GM21526 (cell line): ENCODE data around the gene HRH3.

Experiments used
- ATAC-seq: cut with Tn5 transposase; IDR thresholded peaks from one replicate; pipeline ENCODE4 v1.9.1; 2021; ENCODE audit warnings: moderate library complexity; ENCODE audit not compliant: unreplicated experiment, low FRiP score

The HRH3 gene

DNA sequence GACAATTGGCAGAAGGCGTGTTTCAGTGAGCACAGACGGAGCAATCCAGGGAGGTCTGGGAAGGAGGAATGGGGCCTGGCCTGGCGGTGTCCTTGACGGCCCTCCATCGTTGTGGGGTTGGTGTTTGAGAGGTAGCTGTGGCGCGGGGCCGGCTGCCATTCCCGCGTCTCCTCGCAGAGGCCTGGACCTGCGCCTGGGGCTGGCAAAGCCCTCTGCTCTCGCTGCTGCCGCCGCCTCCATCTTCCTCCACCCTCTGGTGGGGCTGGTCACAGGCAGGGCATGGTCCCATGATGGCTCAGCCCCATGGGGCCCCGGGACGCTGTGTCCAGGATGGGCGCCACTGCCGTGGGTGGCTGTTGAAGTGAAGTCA lies 25.8 kb upstream of the HRH3 start:
- ATAC-seq: no peak

GRCh38 chr20:62244644-62245108 lies 24.6 kb upstream of the HRH3 start:
- ATAC-seq: no peak

DNA sequence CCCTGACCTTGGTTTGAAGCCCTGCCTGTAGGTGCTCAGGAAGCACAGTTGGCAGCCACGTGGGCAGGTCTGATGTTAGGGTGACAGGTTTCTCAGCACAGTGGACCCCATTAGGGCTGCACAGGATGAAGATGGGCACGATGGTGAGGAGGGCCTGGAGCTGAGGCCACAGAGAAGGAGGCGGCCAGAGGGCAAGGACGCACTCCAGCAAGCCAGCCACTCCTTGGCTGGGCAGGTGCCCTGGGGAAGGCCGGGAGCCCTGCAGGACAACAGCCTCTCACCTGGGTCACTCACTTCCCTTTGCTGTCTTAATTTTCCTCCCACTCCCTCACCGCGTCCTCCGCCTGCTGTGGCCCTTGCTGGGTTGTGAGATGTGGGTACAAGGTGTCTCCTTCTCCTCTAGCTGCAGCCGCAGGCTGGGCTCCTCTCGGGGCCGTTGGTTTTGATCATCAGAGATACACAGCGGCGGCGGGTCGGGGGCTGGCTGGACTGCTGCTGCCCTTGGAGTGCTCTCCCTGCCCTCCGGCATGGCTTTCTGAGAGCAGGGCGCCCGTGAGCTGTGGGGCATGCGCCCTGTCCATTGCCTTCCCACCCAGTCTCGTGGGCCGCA lies 23.9 kb upstream of the HRH3 start:
- ATAC-seq: no peak

GRCh38 chr20:62243106-62243505 lies 23.0 kb upstream of the HRH3 start:
- no peak for ATAC-seq

DNA sequence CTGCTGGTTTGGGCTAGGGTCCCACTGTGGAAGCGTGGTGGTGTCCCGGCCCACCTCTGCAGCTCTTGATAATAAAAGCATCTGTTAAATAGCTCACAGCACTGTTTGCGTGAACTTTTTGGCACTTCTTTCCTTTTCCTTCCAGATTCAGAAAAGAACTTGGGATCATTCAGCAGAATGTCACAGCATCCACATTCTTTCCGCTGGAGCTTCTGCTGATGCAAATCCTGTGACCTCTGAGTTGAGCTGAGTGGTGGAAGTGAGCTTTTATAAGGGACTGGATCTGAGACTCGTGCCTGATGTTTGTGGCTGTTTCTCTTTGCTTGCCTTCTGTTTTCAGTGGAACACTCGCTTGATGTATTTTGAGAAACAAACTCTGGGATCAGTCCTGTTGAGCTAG lies 22.1 kb upstream of the HRH3 start:
- ATAC-seq: no peak

- ATAC-seq: no peak
Measured at GRCh38 chr20:62241506-62241905, 21.4 kb upstream of the HRH3 start.

DNA sequence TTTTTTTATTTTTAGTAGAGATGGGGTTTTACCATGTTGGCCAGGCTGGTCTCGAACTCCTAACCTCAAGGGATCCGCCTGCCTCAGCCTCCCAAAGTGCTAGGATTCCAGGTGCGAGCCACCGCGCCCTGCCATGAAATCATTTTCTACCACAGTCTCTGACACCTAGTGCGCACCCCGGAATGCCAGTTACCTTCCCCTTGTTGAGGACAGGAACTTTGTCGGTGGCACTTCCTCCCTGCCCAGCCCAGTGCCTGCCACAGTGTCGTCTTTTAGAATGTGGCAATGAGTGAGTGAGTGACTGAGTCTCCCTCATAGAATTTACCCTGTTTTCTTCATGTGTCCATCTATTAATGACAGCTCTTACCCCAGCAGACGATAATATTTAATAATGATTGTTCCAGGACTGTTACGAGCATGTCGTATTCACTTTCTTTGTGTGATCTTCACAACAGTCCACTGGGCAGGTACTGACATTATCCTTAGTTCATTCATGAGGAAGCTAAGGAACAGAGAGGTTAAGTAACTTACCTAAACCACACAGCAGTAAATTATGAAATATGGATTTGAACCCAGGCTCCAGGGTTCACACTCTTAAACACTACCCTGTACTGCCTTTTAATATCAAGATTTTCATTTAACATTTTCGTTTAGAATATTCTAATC lies 20.1 kb upstream of the HRH3 start:
- no peak for ATAC-seq

GRCh38 chr20:62239278-62239879 lies 19.3 kb upstream of the HRH3 start:
- no peak for ATAC-seq

- ATAC-seq: no peak
Measured at GRCh38 chr20:62238569-62239277, 18.6 kb upstream of the HRH3 start.

DNA sequence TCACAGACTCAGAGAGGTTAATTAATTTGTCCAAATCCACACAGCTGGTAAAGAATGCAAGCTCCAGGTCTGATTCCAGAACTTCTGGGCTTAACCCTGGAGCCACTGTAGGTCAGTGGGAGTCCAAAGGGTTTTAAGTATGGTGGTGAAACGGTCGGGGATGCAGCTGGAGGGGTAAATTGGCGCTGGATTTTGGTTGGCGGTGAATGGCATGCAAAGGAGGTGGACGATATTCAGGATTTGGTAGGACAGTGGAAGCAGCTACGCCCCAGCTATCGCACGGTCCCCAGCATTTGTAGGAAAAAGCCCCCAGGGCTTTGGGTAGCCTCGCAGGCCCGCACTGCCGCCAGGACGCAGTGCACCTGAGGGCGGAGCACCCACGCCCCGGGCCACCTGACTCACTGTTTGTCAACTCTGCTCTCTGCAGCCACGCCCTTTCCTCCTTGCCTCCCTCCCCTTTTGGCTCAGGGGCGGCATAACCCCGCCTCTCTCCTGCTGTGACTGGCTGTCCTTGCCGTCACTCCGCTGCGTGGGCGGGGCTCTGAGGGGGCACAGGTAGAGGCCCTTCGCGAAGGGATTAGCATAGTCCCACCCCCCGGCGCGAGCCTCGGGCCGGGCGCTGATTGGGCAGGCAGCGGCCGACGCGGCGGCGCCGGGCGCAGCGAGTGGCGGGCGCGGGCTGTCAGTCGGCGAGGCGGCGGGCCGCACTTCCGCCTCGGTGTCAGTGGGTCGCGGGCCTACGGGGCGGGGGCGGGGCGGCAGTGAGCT lies 17.9 kb upstream of the HRH3 start, which contains the start of gene OSBPL2:
OSBPL2 (plus strand) TSS at position 721 of the 768 bp plus-strand sequence. CDS start 17,664 bp downstream, outside the sequence.
- peak; percentile 94 for ATAC-seq

GRCh38 chr20:62237514-62237800 lies 17.4 kb upstream of the HRH3 start:
- ATAC-seq: no peak

GRCh38 chr20:62236766-62237513 lies 16.9 kb upstream of the HRH3 start:
- no peak for ATAC-seq

DNA sequence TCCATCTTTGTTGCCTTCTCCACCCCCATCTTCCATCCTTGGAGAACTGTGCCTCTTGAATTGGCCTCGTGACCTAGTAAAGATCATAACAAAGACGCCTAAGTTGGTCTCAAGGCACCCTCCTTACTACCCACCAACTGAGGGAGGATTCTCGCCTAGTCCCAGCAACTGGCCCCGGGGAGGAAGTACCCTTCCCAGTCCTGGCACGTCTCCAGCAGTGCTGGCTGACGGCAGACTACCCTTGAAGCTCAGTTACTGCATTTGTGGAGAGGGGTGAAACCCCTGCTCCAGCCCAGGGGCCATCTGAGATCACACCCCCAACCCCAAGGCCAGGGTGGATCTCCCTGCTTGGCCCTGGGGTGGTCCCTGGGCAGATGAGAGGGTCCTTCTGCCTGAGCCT lies 16.1 kb upstream of the HRH3 start:
- ATAC-seq: no peak

- ATAC-seq: no peak
Measured at GRCh38 chr20:62235777-62236157, 15.7 kb upstream of the HRH3 start.

GRCh38 chr20:62235001-62235776 lies 15.1 kb upstream of the HRH3 start:
- ATAC-seq: no peak

DNA sequence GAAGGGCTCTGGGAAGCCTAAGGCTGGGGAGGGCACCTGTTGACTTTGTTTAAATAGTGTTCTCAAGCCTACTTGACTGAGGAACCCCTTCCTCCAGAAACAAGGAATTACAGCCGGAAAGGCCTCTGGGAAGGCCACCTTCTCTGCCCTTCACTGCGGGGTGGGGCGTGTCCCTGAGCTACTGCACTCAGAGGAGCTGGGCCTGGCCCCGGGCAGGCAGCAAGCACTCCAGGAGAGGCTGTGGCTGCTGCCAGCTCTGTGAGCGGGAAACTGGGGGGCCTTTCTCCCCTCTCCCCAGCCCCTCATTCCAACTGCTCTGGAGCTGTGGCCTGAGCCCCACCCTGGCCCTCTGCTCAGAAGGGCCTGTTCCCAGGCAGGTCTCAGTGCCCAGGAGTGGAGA lies 14.3 kb upstream of the HRH3 start:
- no peak for ATAC-seq

DNA sequence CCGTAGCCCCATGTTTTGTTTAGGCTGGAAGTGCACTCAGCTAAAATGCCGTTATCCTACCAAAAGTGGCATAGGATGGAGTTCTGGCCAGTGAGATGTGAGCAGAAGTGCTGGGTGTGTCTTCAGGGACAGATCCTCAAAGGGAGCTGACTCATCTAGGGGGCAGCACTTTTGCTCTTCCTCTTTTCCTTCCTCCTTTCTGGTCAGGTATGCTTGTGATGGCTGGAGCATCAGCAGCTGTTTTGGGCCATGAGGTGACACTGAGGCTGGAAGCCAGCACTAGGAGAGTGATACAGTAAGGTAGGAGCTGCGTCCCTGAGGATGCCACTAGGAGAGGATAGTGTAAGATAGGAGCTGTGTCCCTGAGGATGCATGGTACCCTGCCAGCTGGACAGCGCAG lies 13.6 kb upstream of the HRH3 start:
- ATAC-seq: no peak

GRCh38 chr20:62232770-62233645 lies 12.9 kb upstream of the HRH3 start:
- ATAC-seq: no peak
